ENCODE measurements around the gene LYZL1. TPM values are rescaled to one million over a fixed set of nuclear protein-coding genes. Genes with fewer than 3 reads are reported as not detected.

LYZL1 gene
- total RNA-seq, 1 experiment from 2014 or later = not detected

DNA sequence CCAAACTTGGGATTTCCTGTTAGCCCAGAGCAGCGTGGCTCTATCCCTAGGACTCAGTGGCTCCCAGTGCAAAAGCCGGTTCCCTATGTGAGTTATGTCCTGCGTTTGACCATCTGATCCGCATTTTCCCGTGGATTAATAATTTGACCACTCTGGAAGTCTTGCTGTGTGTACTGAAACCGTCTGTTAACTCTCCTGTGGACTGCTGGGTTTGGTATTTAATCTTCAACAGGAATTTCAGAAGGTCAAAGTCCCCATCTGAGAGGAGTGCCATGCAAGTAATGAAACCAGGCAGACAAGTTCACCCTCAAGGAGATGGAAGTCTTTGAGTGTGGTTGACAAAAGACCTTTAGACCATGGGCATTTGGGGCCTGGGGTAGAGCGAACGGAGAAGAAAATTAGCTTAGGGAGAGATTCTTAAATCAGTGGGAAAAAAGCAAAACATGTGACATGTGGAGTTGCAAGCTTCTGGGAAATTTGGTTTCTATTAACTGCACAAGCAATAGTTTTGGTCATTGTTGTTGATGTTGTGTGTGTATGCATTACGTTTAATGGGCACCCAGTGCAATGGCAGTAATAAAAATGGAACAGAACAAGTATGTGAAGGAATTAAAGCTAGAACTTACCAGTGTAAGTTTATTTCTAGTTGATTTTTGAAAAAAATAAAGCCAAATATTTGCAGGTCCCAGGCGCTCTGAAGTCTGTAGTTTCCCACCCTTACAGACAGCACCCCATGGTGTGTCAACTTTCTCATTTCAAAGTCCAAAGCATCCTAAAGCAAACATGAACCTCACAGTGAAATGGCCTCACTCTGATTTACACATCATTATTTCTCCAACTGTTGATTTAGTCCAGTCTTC, 38.2 kb downstream of the LYZL1 start (continued):
- TF ChIP-seq ATF1 (CRISPR knock-in tag; IDR thresholded peaks at IDR 0.05) (no peak), FOXK1 (CRISPR knock-in tag; IDR thresholded peaks at IDR 0.05) (no peak), HMGA2 (CRISPR knock-in tag; IDR thresholded peaks at IDR 0.05) (no peak), GABPB1 (CRISPR knock-in tag; IDR thresholded peaks at IDR 0.05) (no peak), SOX15 (CRISPR knock-in tag; IDR thresholded peaks at IDR 0.05) (no peak), ZNF423 (CRISPR knock-in tag; IDR thresholded peaks at IDR 0.05) (no peak), FOXP1 (CRISPR knock-in tag; IDR thresholded peaks at IDR 0.05; ENCODE audit: borderline replicate concordance) (no peak), CREM (CRISPR knock-in tag; IDR thresholded peaks at IDR 0.05) (no peak), ZNF317 (CRISPR knock-in tag; IDR thresholded peaks at IDR 0.05; ENCODE audit: borderline replicate concordance, low read depth) (no peak), GTF2I (CRISPR knock-in tag; conservative IDR thresholded peaks at IDR 0.05) (no peak)
- TF ChIP-seq, protein P1, sequence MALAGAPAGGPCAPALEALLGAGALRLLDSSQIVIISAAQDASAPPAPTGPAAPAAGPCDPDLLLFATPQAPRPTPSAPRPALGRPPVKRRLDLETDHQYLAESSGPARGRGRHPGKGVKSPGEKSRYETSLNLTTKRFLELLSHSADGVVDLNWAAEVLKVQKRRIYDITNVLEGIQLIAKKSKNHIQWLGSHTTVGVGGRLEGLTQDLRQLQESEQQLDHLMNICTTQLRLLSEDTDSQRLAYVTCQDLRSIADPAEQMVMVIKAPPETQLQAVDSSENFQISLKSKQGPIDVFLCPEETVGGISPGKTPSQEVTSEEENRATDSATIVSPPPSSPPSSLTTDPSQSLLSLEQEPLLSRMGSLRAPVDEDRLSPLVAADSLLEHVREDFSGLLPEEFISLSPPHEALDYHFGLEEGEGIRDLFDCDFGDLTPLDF (CRISPR knock-in tag; IDR thresholded peaks at IDR 0.05) = no peak
- TF ChIP-seq, protein P2, sequence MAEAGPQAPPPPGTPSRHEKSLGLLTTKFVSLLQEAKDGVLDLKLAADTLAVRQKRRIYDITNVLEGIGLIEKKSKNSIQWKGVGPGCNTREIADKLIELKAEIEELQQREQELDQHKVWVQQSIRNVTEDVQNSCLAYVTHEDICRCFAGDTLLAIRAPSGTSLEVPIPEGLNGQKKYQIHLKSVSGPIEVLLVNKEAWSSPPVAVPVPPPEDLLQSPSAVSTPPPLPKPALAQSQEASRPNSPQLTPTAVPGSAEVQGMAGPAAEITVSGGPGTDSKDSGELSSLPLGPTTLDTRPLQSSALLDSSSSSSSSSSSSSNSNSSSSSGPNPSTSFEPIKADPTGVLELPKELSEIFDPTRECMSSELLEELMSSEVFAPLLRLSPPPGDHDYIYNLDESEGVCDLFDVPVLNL (CRISPR knock-in tag; IDR thresholded peaks at IDR 0.05; ENCODE audit: borderline replicate concordance, low read depth) = no peak
- TF ChIP-seq, protein P3, sequence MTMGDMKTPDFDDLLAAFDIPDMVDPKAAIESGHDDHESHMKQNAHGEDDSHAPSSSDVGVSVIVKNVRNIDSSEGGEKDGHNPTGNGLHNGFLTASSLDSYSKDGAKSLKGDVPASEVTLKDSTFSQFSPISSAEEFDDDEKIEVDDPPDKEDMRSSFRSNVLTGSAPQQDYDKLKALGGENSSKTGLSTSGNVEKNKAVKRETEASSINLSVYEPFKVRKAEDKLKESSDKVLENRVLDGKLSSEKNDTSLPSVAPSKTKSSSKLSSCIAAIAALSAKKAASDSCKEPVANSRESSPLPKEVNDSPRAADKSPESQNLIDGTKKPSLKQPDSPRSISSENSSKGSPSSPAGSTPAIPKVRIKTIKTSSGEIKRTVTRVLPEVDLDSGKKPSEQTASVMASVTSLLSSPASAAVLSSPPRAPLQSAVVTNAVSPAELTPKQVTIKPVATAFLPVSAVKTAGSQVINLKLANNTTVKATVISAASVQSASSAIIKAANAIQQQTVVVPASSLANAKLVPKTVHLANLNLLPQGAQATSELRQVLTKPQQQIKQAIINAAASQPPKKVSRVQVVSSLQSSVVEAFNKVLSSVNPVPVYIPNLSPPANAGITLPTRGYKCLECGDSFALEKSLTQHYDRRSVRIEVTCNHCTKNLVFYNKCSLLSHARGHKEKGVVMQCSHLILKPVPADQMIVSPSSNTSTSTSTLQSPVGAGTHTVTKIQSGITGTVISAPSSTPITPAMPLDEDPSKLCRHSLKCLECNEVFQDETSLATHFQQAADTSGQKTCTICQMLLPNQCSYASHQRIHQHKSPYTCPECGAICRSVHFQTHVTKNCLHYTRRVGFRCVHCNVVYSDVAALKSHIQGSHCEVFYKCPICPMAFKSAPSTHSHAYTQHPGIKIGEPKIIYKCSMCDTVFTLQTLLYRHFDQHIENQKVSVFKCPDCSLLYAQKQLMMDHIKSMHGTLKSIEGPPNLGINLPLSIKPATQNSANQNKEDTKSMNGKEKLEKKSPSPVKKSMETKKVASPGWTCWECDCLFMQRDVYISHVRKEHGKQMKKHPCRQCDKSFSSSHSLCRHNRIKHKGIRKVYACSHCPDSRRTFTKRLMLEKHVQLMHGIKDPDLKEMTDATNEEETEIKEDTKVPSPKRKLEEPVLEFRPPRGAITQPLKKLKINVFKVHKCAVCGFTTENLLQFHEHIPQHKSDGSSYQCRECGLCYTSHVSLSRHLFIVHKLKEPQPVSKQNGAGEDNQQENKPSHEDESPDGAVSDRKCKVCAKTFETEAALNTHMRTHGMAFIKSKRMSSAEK (CRISPR knock-in tag; IDR thresholded peaks at IDR 0.05; ENCODE audit: borderline replicate concordance) = no peak
- TF ChIP-seq, protein P4, sequence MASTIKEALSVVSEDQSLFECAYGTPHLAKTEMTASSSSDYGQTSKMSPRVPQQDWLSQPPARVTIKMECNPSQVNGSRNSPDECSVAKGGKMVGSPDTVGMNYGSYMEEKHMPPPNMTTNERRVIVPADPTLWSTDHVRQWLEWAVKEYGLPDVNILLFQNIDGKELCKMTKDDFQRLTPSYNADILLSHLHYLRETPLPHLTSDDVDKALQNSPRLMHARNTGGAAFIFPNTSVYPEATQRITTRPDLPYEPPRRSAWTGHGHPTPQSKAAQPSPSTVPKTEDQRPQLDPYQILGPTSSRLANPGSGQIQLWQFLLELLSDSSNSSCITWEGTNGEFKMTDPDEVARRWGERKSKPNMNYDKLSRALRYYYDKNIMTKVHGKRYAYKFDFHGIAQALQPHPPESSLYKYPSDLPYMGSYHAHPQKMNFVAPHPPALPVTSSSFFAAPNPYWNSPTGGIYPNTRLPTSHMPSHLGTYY (CRISPR knock-in tag; IDR thresholded peaks at IDR 0.05) = no peak

DNA sequence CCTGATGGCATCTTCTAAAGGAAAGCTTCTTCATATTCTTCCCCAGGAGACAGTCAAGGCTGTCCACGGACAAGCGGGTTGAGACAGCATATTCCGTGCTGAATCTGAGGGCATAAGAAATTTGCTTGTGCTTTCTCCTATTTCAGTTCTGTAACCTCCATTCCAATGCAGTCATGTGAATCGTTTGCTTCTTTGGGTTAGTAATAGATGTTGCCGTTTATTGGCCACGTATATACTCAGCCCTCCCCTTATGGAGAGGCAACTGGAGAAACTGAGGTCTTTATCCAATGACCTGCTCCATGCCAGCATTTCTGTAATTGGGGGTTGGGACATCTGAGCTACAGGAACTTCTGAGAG, 38.9 kb downstream of the LYZL1 start:
- POLR2A ChIA-PET = no interaction called here
- CTCF ChIA-PET = no interaction called here
- no peak for ATAC-seq
- H3K4me3 Mint-ChIP-seq = no peak overlapping the region
- peaks cover 14% of the 10 kb centered on the region for H3K4me1 Mint-ChIP-seq
- DNase-seq (ENCODE audit: low spot score) = no peak
- H3K36me3 Mint-ChIP-seq = no peaks in the 10 kb centered on the region
- no peaks in the 10 kb centered on the region for H3K27me3 Mint-ChIP-seq (ENCODE audit: low read depth)
- H3K9me3 Mint-ChIP-seq = 0 out of 2 replicates have a peak, but pooled peaks cover 11% of the 10 kb centered on the region
- no peak overlapping the region for H3K27ac Mint-ChIP-seq
- TF ChIP-seq, protein P5, sequence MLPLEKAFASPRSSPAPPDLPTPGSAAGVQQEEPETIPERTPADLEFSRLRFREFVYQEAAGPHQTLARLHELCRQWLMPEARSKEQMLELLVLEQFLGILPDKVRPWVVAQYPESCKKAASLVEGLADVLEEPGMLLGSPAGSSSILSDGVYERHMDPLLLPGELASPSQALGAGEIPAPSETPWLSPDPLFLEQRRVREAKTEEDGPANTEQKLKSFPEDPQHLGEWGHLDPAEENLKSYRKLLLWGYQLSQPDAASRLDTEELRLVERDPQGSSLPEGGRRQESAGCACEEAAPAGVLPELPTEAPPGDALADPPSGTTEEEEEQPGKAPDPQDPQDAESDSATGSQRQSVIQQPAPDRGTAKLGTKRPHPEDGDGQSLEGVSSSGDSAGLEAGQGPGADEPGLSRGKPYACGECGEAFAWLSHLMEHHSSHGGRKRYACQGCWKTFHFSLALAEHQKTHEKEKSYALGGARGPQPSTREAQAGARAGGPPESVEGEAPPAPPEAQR (CRISPR knock-in tag; IDR thresholded peaks at IDR 0.05) = no peak
- TF ChIP-seq EMX1 (CRISPR knock-in tag; IDR thresholded peaks at IDR 0.05) = no peak
- TF ChIP-seq SOX15 (CRISPR knock-in tag; IDR thresholded peaks at IDR 0.05) = no peak
- TF ChIP-seq ZNF416 (CRISPR knock-in tag; IDR thresholded peaks at IDR 0.05) = no peak
- no peak for TF ChIP-seq RELA (CRISPR knock-in tag; IDR thresholded peaks at IDR 0.05; ENCODE audit: borderline replicate concordance)
- TF ChIP-seq, protein P2 (CRISPR knock-in tag; IDR thresholded peaks at IDR 0.05; ENCODE audit: borderline replicate concordance, low read depth) = no peak
- TF ChIP-seq, protein P6, sequence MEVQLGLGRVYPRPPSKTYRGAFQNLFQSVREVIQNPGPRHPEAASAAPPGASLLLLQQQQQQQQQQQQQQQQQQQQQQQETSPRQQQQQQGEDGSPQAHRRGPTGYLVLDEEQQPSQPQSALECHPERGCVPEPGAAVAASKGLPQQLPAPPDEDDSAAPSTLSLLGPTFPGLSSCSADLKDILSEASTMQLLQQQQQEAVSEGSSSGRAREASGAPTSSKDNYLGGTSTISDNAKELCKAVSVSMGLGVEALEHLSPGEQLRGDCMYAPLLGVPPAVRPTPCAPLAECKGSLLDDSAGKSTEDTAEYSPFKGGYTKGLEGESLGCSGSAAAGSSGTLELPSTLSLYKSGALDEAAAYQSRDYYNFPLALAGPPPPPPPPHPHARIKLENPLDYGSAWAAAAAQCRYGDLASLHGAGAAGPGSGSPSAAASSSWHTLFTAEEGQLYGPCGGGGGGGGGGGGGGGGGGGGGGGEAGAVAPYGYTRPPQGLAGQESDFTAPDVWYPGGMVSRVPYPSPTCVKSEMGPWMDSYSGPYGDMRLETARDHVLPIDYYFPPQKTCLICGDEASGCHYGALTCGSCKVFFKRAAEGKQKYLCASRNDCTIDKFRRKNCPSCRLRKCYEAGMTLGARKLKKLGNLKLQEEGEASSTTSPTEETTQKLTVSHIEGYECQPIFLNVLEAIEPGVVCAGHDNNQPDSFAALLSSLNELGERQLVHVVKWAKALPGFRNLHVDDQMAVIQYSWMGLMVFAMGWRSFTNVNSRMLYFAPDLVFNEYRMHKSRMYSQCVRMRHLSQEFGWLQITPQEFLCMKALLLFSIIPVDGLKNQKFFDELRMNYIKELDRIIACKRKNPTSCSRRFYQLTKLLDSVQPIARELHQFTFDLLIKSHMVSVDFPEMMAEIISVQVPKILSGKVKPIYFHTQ (CRISPR knock-in tag; IDR thresholded peaks at IDR 0.05) = no peak
